WERI-Rb-1 (cell line): ENCODE measurements around the gene PLS1.
"Not testable (repeated sequence)": the region's sequence is repeated elsewhere in the genome, so short reads cannot be mapped to it uniquely, and the experiment has no call there.

Experiments
- DNase-seq: peaks from one replicate; pipeline ENCODE4 v3.0.0-alpha.2; 2020
- H3K27ac ChIP-seq: fragments of 250-450 bp; sonication (Bioruptor Pico); 2 replicates; pipeline ENCODE4 v1.5.1; 2020; ENCODE audit warnings: mild to moderate bottlenecking, moderate library complexity
- H3K27me3 ChIP-seq: fragments of 250-450 bp; sonication (Bioruptor Pico); 2 replicates; pipeline ENCODE4 v1.5.1; 2021; ENCODE audit warnings: mild to moderate bottlenecking, low read depth, moderate library complexity; ENCODE audit not compliant: insufficient read depth, severe bottlenecking
- H3K36me3 ChIP-seq: fragments of 250-450 bp; sonication (Bioruptor Pico); 2 replicates; pipeline ENCODE4 v1.5.1; 2020; ENCODE audit warnings: mild to moderate bottlenecking, moderate library complexity
- H3K4me3 ChIP-seq: 2 replicates; pipeline ENCODE4 v1.5.1; 2011; ENCODE audit warnings: low read depth, mild to moderate bottlenecking, control low read depth, low read length
- H3K9me3 ChIP-seq: fragments of 250-450 bp; sonication (Bioruptor Pico); 2 replicates; pipeline ENCODE4 v1.5.1; 2021; ENCODE audit warnings: mild to moderate bottlenecking, moderate library complexity; ENCODE audit not compliant: severe bottlenecking
- TF ChIP-seq, protein P1 (sequence below): IDR thresholded peaks from 2 replicates; pipeline ENCODE4 v1.5.1; 2011; ENCODE audit warnings: low read depth, mild to moderate bottlenecking, control low read depth, inconsistent platforms, low read length

The PLS1 gene

GRCh38 chr3:142595141-142595540 is 1.1 kb upstream of the PLS1 start:
- H3K36me3 ChIP-seq, result no peaks in the 10 kb centered on the region
- no peaks in the 10 kb centered on the region for H3K27me3 ChIP-seq
- peak overlapping the region; percentile 68; the same call in 1 of the 2 replicates for H3K4me3 ChIP-seq
- TF ChIP-seq, protein P1, sequence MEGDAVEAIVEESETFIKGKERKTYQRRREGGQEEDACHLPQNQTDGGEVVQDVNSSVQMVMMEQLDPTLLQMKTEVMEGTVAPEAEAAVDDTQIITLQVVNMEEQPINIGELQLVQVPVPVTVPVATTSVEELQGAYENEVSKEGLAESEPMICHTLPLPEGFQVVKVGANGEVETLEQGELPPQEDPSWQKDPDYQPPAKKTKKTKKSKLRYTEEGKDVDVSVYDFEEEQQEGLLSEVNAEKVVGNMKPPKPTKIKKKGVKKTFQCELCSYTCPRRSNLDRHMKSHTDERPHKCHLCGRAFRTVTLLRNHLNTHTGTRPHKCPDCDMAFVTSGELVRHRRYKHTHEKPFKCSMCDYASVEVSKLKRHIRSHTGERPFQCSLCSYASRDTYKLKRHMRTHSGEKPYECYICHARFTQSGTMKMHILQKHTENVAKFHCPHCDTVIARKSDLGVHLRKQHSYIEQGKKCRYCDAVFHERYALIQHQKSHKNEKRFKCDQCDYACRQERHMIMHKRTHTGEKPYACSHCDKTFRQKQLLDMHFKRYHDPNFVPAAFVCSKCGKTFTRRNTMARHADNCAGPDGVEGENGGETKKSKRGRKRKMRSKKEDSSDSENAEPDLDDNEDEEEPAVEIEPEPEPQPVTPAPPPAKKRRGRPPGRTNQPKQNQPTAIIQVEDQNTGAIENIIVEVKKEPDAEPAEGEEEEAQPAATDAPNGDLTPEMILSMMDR, result no peak
- DNase-seq, result no peak
- no peaks in the 10 kb centered on the region for H3K9me3 ChIP-seq
- no peak overlapping the region for H3K27ac ChIP-seq

GRCh38 chr3:142595581-142595950 is 627 bp upstream of the PLS1 start:
- Histone ChIP-seq H3K9me3 (no peaks in the 10 kb centered on the region), H3K4me3 (peak overlapping the region; percentile 68), H3K36me3 (no peaks in the 10 kb centered on the region), H3K27me3 (no peaks in the 10 kb centered on the region), H3K27ac (no peak overlapping the region)
- DNase-seq, result no peak
- TF ChIP-seq, protein P1, result no peak

- H3K27ac ChIP-seq, result peak overlapping the region; percentile 7; the same call in 1 of the 2 replicates
- no peak for DNase-seq
- no peaks in the 10 kb centered on the region for H3K27me3 ChIP-seq
- TF ChIP-seq, protein P1, result no peak
- H3K9me3 ChIP-seq, result no peaks in the 10 kb centered on the region
- no peaks in the 10 kb centered on the region for H3K36me3 ChIP-seq
- H3K4me3 ChIP-seq, result peak overlapping the region; percentile 68
Measured at GRCh38 chr3:142596726-142597088, 514 bp downstream of the PLS1 start.

DNA sequence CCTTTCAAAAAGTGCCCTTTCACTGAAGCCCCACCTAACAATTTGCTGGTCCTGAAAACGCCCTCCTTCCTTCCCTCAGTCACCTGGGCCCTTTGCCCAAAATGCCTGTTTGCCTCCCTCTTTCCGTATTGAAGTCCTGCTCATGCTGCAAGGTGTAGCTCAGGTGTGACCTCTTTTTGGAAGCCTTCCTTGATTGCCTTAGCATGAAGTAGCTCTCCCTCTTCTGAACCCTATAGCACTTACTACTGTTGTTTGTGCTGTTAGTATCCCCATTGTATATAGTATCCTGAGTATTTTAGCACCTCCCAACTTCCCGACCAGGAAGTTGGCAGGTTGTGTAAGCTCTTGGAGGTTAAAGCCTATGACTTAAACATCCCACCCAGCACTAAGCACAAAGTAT is 1.7 kb downstream of the PLS1 start:
- Histone ChIP-seq H3K27ac (no peak overlapping the region), H3K27me3 (no peaks in the 10 kb centered on the region), H3K4me3 (no peak overlapping the region), H3K36me3 (no peaks in the 10 kb centered on the region), H3K9me3 (no peaks in the 10 kb centered on the region)
- TF ChIP-seq, protein P1, result no peak
- no peak for DNase-seq

DNA sequence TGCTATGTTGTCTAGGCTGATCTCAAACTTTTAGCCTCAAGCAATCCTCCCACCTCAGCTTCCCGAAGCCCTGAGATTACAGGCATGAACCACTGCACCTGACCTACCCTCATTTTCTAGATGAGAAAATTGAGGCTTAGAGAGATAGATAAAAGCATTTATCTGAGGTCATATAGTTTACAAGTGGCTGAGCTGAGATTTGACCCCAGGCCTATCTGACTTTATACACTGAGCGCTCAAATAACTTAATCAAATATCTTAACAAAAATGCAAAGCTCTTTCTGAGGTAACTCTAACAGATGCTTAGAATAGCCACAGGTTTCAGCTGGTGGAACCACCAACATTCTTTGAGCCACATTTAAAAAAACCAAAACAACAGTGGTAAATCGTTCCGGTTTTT is 5.5 kb downstream of the PLS1 start:
- Histone ChIP-seq H3K27me3 (no peaks in the 10 kb centered on the region), H3K36me3 (no peaks in the 10 kb centered on the region), H3K27ac (no peak overlapping the region), H3K9me3 (no peaks in the 10 kb centered on the region), H3K4me3 (no peak overlapping the region)
- no peak for DNase-seq
- TF ChIP-seq, protein P1, result no peak

GRCh38 chr3:142602619-142603385 is 6.6 kb downstream of the PLS1 start:
- H3K27ac ChIP-seq, result no peak overlapping the region
- H3K36me3 ChIP-seq, result no peaks in the 10 kb centered on the region
- TF ChIP-seq, protein P1, result no peak
- H3K9me3 ChIP-seq, result no peaks in the 10 kb centered on the region
- H3K4me3 ChIP-seq, result no peak overlapping the region
- H3K27me3 ChIP-seq, result no peaks in the 10 kb centered on the region
- DNase-seq, result no peak

DNA sequence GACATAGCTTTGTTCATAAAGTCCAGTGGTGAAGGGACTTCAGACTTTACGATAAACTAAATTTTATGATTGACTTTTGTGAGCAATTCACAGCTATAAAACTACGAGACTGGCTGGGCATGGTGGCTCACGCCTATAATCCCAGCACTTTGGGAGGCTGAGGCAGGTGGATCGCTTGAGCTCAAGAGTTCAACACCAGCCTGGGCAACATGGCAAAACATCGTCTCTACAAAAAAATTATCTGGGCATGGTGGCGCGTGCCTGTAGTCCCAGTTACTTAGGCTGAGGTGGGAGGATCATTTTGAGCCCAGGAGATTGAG is 7.2 kb downstream of the PLS1 start:
- H3K4me3 ChIP-seq, H3K36me3 ChIP-seq, H3K9me3 ChIP-seq, H3K27me3 ChIP-seq, DNase-seq, H3K27ac ChIP-seq: not testable (repeated sequence)
